Activated CD4-positive, alpha-beta T cell treated with anti-CD3 and anti-CD28 coated beads, Interleukin-2, amount 10 ng/mL, durations not matched to agents 24 days and 14 days (primary cell): ENCODE measurements around the gene SSBP2. TPM values are rescaled to one million over a fixed set of nuclear protein-coding genes. Genes with fewer than 3 reads are reported as not detected.
A peak's percentile ranks its signal among the peaks of the same experiment; 100 is the strongest.
"Not testable (repeated sequence)": the region's sequence is repeated elsewhere in the genome, so short reads cannot be mapped to it uniquely, and the experiment has no call there.

ENCODE experiments used
- DNase-seq: peaks from one replicate; pipeline ENCODE4 v3.0.0; 2022
- H3K27ac Mint-ChIP-seq: one replicate; pipeline ENCODE4 v1.8.0; 2022; ENCODE audit warnings: mild to moderate bottlenecking, mixed read lengths
- H3K27me3 Mint-ChIP-seq: one replicate; pipeline ENCODE4 v1.8.0; 2022; ENCODE audit warnings: mixed read lengths
- H3K36me3 Mint-ChIP-seq: one replicate; pipeline ENCODE4 v1.8.0; 2022; ENCODE audit warnings: low read depth, mild to moderate bottlenecking, mixed read lengths
- H3K4me1 Mint-ChIP-seq: one replicate; pipeline ENCODE4 v1.8.0; 2021; ENCODE audit warnings: mixed read lengths
- H3K4me3 Mint-ChIP-seq: one replicate; pipeline ENCODE4 v1.8.0; 2022; ENCODE audit warnings: mild to moderate bottlenecking, moderate library complexity, mixed read lengths
- H3K9me3 Mint-ChIP-seq: one replicate; pipeline ENCODE4 v1.8.0; 2021; ENCODE audit warnings: mixed read lengths
- intact Hi-C: fragments of 100-400 bp; cut with micrococcal nuclease; formaldehyde crosslinking; loops from one replicate; pipeline ENCODE4 v1.15.1; 2023
- total RNA-seq: library from RNA; stranded (reverse); gene quantifications from 2 replicates; pipeline ENCODE4 v1.2.3, GENCODE V29; 2022

Gene SSBP2
- total RNA-seq, 1 donor from 2014 or later: 13.1 TPM

DNA sequence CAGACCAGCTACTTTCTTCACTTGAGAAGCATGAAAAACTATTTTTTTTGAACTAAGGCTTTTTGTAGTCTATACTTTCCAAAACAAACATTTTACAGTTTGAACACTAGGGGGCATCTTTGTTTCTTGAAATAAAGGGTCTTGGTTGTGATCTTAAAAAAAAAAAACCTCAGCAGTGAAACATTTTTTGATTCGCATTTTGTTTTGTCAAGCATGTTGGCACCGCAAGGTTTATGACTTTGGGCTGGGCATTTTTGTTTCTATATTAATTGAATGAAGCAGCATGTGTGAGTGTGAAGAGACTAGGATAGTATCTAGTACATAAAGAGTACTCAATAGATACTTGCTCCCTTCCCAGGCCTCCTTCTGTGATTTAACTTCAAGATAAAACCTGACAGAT, 325.3 kb downstream of the SSBP2 start:
- no peak overlapping the region for H3K27ac Mint-ChIP-seq
- intact Hi-C loops: loop anchor here (1.0 to 5.0 kb wide), 5 partner anchors 82 to 800 kb away; partner anchors contain the start of gene ATG10

DNA sequence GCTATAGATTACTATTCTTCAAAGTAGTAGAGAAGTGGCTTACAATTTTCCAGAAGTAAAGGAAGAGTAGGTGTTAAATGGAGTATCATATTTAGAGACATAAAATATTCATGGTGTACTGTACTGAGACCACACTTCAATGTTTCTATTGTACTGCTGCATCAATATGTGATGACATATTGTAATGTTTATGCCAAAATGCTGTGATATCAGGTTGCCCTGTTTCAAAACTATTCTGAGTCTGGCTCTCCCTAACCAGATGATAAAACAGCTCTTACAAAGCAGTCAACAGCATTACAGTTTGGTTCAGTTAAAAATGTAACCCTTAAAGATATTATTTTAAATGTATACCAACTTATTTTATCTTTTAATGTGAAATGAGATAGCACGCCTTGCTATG, 326.2 kb downstream of the SSBP2 start:
- peaks cover 28% of the 10 kb centered on the region for H3K4me1 Mint-ChIP-seq
- H3K27ac Mint-ChIP-seq: no peak overlapping the region
- intact Hi-C loops: loop anchor here (1.0 to 5.0 kb wide), 6 partner anchors 83 to 801 kb away; partner anchors contain the start of gene ATG10
- H3K4me3 Mint-ChIP-seq: no peak overlapping the region
- H3K36me3 Mint-ChIP-seq: peaks cover 3% of the 10 kb centered on the region
- H3K9me3 Mint-ChIP-seq: no peaks in the 10 kb centered on the region
- DNase-seq: no peak
- no peaks in the 10 kb centered on the region for H3K27me3 Mint-ChIP-seq

More for the DNA sequence above, 325.3 kb downstream of the SSBP2 start:
- peaks cover 3% of the 10 kb centered on the region for H3K36me3 Mint-ChIP-seq
- peaks cover 20% of the 10 kb centered on the region for H3K4me1 Mint-ChIP-seq
- DNase-seq: no peak
- no peak overlapping the region for H3K4me3 Mint-ChIP-seq
- no peaks in the 10 kb centered on the region for H3K27me3 Mint-ChIP-seq
- H3K9me3 Mint-ChIP-seq: no peaks in the 10 kb centered on the region

DNA sequence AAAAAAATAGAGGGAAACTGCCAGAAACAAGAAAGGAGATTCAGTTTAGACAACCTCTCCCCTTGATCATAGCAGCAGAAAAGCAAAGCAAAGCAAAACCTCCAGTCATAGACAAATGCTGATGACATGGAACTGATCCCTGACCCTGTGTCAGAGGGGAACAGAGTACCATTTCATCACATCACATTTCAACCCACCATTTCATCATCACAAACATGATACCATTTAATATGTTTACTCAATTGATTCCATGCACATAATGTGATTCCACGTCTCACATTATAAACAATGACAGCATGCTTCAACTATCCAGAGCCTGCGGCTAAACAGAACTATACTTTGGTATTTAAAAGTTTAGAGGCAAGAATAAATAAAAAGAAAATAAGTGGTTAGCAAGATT, 328.2 kb downstream of the SSBP2 start:
- Mint-ChIP-seq H3K9me3 (no peaks in the 10 kb centered on the region), H3K4me1 (peaks cover 33% of the 10 kb centered on the region), H3K27me3 (no peaks in the 10 kb centered on the region), H3K36me3 (peaks cover 3% of the 10 kb centered on the region), H3K27ac (no peak overlapping the region), H3K4me3 (no peak overlapping the region)
- intact Hi-C loops: loop anchor here (5.0 kb wide), 1 partner anchor 430 kb away; no protein-coding TSS in a partner anchor
- DNase-seq: no peak

DNA sequence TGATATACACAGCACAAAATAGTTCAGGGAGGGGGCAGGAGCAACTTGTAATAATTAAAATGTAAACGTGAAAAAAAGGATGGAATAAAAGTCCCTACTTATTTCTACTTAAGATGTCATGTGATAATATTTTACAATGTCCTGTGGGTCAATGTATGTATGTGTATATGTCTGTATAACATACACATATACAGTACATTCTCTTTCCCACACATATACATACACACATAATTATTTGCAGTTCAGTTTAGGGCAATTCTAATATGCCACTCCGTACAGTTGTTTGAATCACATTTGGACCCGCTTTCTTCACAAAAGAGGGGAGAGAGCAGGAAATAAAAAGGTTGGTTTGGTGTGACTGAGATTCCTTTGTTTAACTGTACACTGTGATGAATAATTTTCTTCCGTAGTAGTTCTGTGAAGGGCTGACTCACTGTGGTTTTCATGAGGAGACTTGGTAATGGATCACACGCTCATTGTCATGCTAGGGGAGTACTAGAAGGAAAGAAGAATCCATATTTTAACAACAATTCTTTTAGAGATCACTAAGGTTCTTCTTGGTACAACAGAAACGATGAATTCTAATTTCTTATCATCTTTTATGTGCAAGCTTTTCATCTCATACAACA, 330.7 kb downstream of the SSBP2 start:
- Mint-ChIP-seq H3K9me3 (no peaks in the 10 kb centered on the region), H3K27ac (peak overlapping the region; percentile 8), H3K27me3 (no peaks in the 10 kb centered on the region), H3K36me3 (peaks cover 3% of the 10 kb centered on the region), H3K4me3 (no peak overlapping the region), H3K4me1 (peaks cover 26% of the 10 kb centered on the region)
- DNase-seq: peak; percentile 74
- intact Hi-C loops: loop anchor here (2.0 to 5.0 kb wide), 2 partner anchors 331 to 432 kb away; partner anchors contain the start of gene SSBP2

DNA sequence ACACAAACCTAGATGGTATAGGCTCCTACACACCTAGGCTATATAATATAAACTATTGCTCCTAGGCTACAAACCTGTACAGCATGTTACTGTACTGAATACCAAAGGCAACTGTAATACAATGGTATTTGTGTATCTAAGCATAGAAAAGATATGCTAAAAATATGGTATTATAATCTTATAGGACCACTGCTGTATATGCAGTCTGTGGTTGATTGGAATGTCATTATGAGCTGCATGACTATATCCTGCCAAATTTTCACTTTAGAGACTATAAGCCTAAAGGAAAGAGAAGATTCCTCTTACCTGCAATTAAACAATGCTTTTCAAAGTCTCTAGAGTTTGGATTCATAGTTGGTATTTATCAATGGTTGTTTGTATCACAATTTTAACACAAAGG, 332.3 kb downstream of the SSBP2 start:
- Mint-ChIP-seq H3K36me3 (peaks cover 3% of the 10 kb centered on the region), H3K4me1 (peaks cover 26% of the 10 kb centered on the region), H3K27me3 (no peaks in the 10 kb centered on the region), H3K27ac (no peak overlapping the region), H3K4me3 (no peak overlapping the region), H3K9me3 (no peaks in the 10 kb centered on the region)
- DNase-seq: no peak
- intact Hi-C loops: no loop called here

DNA sequence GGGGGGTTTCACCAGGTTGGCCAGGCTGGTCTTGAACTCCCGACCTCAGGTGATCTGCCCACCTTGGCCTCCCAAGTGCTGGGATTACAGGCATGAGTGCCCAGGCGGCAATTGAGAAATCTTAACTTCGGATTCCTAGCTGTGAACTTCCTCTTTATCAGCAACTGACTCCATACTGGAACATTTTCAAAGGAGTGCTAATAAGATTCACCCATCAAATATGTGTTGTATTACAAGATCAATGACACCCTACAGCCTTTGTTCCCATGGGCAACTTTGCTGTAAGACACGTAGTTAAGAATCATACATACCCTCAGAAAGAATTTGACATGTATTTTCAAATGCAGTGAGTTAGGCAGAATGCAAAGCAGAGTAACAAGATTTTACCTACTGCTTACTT, 333.8 kb downstream of the SSBP2 start:
- Mint-ChIP-seq H3K4me3 (no peak overlapping the region), H3K9me3 (no peaks in the 10 kb centered on the region), H3K4me1 (peaks cover 22% of the 10 kb centered on the region), H3K36me3 (peaks cover 2% of the 10 kb centered on the region), H3K27ac (no peak overlapping the region), H3K27me3 (no peaks in the 10 kb centered on the region)
- intact Hi-C loops: no loop called here
- no peak for DNase-seq

DNA sequence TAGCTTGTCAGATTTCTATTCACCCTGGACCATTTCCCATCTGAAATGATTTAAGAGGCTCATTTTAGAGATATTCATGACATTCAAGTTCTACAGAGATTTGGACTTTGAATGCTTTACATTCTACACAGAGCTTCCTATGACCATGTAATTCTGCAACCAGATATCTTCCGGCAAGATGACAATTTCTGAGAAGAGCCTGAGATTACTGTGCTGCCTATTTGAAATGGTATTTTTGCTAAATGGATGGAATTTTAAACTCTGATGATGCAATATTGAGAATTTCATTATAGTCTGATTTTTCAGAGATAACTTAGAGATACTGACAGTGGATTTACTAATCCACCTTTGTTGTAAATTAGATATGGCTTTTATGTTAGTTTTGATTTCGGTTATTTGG, 341.0 kb downstream of the SSBP2 start:
- Mint-ChIP-seq H3K36me3 (no peaks in the 10 kb centered on the region), H3K4me1 (peaks cover 3% of the 10 kb centered on the region), H3K9me3 (no peaks in the 10 kb centered on the region), H3K27ac (no peak overlapping the region), H3K27me3 (no peaks in the 10 kb centered on the region), H3K4me3 (no peak overlapping the region)
- DNase-seq: no peak
- intact Hi-C loops: no loop called here

DNA sequence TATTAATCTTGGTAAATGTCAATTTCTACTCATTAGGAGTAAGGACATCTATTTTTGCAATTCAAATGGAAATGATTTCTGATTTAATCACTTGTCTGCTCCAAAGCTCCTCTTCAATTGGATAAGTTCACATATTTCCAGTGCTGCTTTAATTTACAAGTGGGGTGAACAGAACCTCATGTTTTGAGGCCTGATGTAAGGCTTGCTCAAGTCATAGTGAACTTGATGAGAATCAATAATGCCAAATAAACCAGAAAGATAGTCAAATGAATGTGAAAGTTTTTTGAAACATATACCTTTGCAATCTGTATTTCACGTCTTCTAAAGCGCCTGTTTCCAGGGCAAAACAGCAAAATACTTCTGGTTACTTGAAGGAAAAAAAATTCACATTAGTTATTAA, 341.5 kb downstream of the SSBP2 start:
- Mint-ChIP-seq H3K27me3 (no peaks in the 10 kb centered on the region), H3K4me1 (peaks cover 3% of the 10 kb centered on the region), H3K36me3 (no peaks in the 10 kb centered on the region), H3K27ac (no peak overlapping the region), H3K4me3 (no peak overlapping the region), H3K9me3 (no peaks in the 10 kb centered on the region)
- no peak for DNase-seq
- intact Hi-C loops: no loop called here

DNA sequence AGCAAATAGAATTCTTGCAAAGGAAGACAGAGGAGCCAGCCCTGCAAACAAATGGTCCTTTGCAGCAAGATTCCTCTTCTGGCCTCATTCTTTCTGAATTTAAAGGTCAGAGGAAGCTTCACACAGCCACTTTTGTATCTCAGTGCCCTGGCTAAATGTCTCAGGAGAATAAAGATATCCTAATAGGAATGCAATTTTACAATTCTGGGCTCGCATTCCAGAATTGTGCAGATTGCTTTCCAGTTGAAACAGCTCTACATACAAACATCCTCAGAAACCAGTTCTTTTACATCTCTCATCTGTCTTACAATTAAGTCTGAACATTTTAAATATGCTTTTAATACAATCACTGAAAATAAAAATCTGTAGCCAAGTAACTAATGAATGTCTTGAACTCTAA, 342.4 kb downstream of the SSBP2 start:
- Mint-ChIP-seq H3K4me1 (peaks cover 3% of the 10 kb centered on the region), H3K36me3 (no peaks in the 10 kb centered on the region), H3K9me3 (no peaks in the 10 kb centered on the region), H3K4me3 (no peak overlapping the region), H3K27me3 (peaks cover 2% of the 10 kb centered on the region), H3K27ac (no peak overlapping the region)
- intact Hi-C loops: no loop called here
- no peak for DNase-seq

DNA sequence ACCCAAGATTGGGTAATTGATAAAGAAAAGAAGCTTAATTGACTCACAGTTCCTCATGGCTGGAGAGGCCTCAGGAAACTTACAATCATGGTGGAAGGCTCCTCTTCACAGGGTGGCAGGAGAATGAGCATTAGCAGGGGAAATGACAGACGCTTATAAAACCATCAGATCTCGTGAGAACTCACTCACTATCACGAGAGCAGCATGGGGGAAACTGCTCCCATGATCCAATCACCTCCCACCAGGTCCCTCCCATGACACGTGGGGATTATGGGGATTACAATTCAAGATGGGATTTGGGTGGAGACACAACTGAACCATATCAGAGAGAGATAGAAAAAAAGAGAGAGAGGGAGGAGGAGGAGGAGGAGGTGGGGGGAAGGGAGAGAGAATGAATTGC, 343.1 kb downstream of the SSBP2 start:
- H3K4me3 Mint-ChIP-seq, H3K36me3 Mint-ChIP-seq, H3K4me1 Mint-ChIP-seq, intact Hi-C loops, H3K9me3 Mint-ChIP-seq, DNase-seq, H3K27me3 Mint-ChIP-seq, H3K27ac Mint-ChIP-seq: not testable (repeated sequence)

DNA sequence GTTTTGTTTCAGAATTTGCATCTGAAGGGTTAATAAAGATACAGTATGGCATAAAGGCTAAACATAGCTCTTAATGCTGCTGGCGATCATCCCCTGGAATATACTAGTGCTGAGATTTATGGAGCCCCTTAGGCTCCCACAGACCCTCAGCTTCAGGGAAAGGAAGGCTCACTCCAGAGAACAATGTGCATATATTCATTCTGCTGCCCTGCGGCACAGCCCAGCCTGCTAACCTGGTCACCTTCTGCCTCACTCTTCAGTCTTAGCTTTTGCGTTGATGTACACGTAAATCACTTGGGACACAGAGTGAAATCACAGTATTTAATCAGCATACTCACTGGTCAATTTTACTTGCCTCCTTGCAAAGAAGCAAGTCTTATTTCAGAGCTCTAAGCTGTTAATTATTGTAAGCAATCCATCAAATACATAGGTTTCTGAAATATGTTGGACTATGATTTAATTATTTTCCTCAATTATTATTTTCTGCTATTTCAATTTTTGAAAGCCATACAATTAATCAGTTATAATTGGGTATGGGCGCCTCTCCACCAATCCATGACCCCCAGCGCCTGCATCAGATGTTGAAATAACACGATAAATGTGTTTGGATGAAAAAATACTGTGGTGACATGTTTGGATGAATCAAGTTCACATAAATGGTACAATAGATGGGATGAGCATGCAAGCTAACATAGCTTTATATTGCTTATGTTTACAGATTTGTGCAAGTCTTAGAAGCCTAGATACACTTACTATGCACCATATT, 345.6 kb downstream of the SSBP2 start:
- Mint-ChIP-seq H3K27ac (no peak overlapping the region), H3K36me3 (no peaks in the 10 kb centered on the region), H3K4me1 (peaks cover 3% of the 10 kb centered on the region), H3K4me3 (no peak overlapping the region), H3K27me3 (peaks cover 2% of the 10 kb centered on the region), H3K9me3 (no peaks in the 10 kb centered on the region)
- DNase-seq: no peak
- intact Hi-C loops: no loop called here

DNA sequence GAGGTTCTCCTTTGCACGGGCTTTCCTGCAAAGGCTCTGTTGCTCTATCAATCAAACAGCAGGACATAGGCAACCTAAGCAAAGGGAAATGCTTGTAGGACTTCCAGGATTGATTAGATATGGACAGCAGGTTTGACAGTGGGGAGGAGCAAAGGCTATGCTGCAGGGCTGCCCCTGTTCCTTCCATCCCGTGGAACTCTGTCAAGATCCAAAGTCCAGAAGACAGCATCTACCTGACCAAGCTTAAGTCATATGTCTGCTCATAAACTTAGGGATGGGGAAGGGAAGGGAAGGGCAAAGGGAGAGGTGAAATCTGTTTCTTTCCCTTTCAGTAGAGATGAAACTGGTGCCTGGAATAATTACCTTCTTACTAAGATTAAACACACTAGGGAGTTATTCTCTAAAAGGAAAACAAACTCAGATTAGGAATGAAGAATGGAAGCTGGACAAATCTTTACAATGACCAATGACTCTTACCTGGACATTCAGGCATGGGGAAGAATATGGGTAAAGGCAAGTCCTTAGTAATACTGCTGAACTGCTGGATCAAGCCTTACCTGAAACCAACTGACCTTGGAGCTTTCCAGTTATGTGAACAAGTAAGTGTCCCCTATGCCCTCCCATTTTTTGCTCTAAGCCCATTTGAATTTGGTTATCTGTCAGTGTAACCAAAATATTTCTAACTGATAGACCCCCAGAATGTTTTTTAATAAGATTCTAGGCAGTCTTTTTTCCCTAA, 348.5 kb downstream of the SSBP2 start:
- no peak for DNase-seq
- Mint-ChIP-seq H3K4me3 (no peak overlapping the region), H3K9me3 (no peaks in the 10 kb centered on the region), H3K27ac (no peak overlapping the region), H3K4me1 (peaks cover 2% of the 10 kb centered on the region), H3K27me3 (peaks cover 4% of the 10 kb centered on the region), H3K36me3 (no peaks in the 10 kb centered on the region)
- intact Hi-C loops: no loop called here

DNA sequence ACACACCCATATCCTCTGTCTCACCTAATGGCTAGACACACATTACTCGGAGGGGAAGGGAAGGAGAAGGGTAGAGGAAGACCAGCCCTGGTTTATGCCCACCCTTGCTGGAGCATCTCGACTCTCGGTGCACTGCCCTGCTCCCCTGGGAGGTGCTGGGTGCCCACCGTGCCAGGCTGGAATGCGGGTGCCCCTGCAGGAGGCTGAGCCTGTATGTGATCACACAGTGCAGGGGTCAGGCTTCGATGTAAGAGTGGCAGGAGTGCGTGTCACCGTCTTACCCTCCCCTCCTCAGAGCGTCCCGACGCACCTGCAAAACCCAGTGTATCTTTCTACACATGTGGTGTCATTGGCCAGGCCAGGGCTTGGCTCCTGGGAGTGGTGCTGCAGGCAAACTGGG, 349.6 kb downstream of the SSBP2 start:
- no peaks in the 10 kb centered on the region for H3K36me3 Mint-ChIP-seq
- no peak overlapping the region for H3K27ac Mint-ChIP-seq
- H3K4me3 Mint-ChIP-seq: no peak overlapping the region
- peaks cover 8% of the 10 kb centered on the region for H3K27me3 Mint-ChIP-seq
- H3K4me1 Mint-ChIP-seq: peaks cover 2% of the 10 kb centered on the region
- DNase-seq: no peak
- intact Hi-C loops: no loop called here
- H3K9me3 Mint-ChIP-seq: no peaks in the 10 kb centered on the region

DNA sequence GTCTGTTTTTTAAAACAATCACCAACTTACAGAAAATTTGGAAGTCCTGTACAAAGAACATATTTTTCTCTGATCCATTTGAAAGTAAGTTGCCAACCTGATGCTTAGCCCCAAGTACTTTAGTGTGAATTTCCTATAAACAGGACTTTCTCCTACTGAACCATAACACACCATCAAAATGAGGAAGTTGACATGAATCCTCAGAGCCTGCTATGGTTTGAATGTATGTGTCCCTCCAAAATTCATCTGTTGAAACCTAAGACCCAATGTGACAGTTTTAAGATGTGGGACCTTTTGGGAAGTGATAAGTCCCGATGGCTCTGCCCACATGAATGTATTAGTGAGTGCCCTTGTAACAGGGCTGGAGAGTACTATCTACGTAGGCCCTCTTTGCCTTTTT, 350.5 kb downstream of the SSBP2 start:
- peaks cover 2% of the 10 kb centered on the region for H3K4me1 Mint-ChIP-seq
- intact Hi-C loops: no loop called here
- H3K4me3 Mint-ChIP-seq: no peak overlapping the region
- no peaks in the 10 kb centered on the region for H3K36me3 Mint-ChIP-seq
- peaks cover 16% of the 10 kb centered on the region for H3K27me3 Mint-ChIP-seq
- DNase-seq: no peak
- H3K27ac Mint-ChIP-seq: no peak overlapping the region
- H3K9me3 Mint-ChIP-seq: no peaks in the 10 kb centered on the region
